ENCODE measurements around the gene EMCN.
"Not testable (repeated sequence)": the region's sequence is repeated elsewhere in the genome, so short reads cannot be mapped to it uniquely, and the experiment has no call there.

Gene EMCN

GRCh38 chr4:100366213-100366612 lies 151.6 kb downstream of the EMCN start:
- no peak for TF ChIP-seq CTCF (IDR thresholded peaks at IDR 0.05)
- Histone ChIP-seq H3K4me3 (no peak overlapping the region), H3K27ac (no peak overlapping the region)
- DNase-seq (ENCODE audit: low spot score) = no peak

GRCh38 chr4:100362366-100362765 lies 155.5 kb downstream of the EMCN start:
- no peak for DNase-seq (ENCODE audit: low spot score)
- Histone ChIP-seq H3K4me3 (no peak overlapping the region), H3K27ac (no peak overlapping the region)
- no peak for TF ChIP-seq CTCF (IDR thresholded peaks at IDR 0.05)

- H3K4me3 ChIP-seq = no peak overlapping the region
- DNase-seq (ENCODE audit: low spot score) = no peak
- H3K27ac ChIP-seq = no peak overlapping the region
- TF ChIP-seq CTCF (IDR thresholded peaks at IDR 0.05) = no peak
Measured at GRCh38 chr4:100361336-100361735, 156.5 kb downstream of the EMCN start.

- peak overlapping the region in 1 of 2 donors; percentile 30 for H3K27ac ChIP-seq
- no peak for TF ChIP-seq CTCF (IDR thresholded peaks at IDR 0.05)
- no peak for DNase-seq (ENCODE audit: low spot score)
Measured at GRCh38 chr4:100360211-100360610, 157.6 kb downstream of the EMCN start.

GRCh38 chr4:100359441-100359840 lies 158.4 kb downstream of the EMCN start:
- no peak for TF ChIP-seq CTCF (IDR thresholded peaks at IDR 0.05)
- Histone ChIP-seq H3K27ac (peak overlapping the region in 1 of 2 donors; percentile 1), H3K4me3 (no peak overlapping the region)
- no peak for DNase-seq (ENCODE audit: low spot score)

More at GRCh38 chr4:100360211-100360610, 157.6 kb downstream of the EMCN start:
- no peak overlapping the region for H3K4me3 ChIP-seq

- Histone ChIP-seq H3K27ac (no peak overlapping the region), H3K4me3 (no peak overlapping the region)
- DNase-seq (ENCODE audit: low spot score) = no peak
- no peak for TF ChIP-seq CTCF (IDR thresholded peaks at IDR 0.05)
Measured at GRCh38 chr4:100357542-100357941, 160.3 kb downstream of the EMCN start.

GRCh38 chr4:100356172-100356571 lies 161.7 kb downstream of the EMCN start:
- no peak for DNase-seq (ENCODE audit: low spot score)
- TF ChIP-seq CTCF (IDR thresholded peaks at IDR 0.05) = no peak
- no peak overlapping the region for H3K4me3 ChIP-seq
- no peak overlapping the region for H3K27ac ChIP-seq

- not testable (repeated sequence) for H3K27ac ChIP-seq; H3K4me3 ChIP-seq; DNase-seq (ENCODE audit: low spot score)
Measured at GRCh38 chr4:100352352-100352751, 165.5 kb downstream of the EMCN start.
